ENCODE results near the gene CDC14A. TPM values are rescaled to one million over a fixed set of nuclear protein-coding genes. Genes with fewer than 3 reads are reported as not detected.
A peak's percentile ranks its signal among the peaks of the same experiment; 100 is the strongest.

Gene CDC14A
- total and polyA plus RNA-seq, 2 donors (not counting 1 experiment from before 2014, with no cell fraction given), result 1.4 to 3.5 TPM

- H3K79me2 ChIP-seq (ENCODE audit: control insufficient read depth, insufficient read depth, low read length), result no peaks in the 10 kb centered on the region
- no peak overlapping the region for H3K4me3 ChIP-seq (replicated peaks in 1 of 4; ENCODE audit: control extremely low read depth in 1 of 4, insufficient read depth in 1 of 4, low read depth in 3 of 4, low read length in 4 of 4)
- H3K4me1 ChIP-seq (ENCODE audit: control insufficient read depth, extremely low read depth, insufficient read depth, low read length), result no peaks in the 10 kb centered on the region
- H3K27ac ChIP-seq (ENCODE audit: insufficient read depth, low read length), result no peak overlapping the region
- TF ChIP-seq CTCF (conservative IDR thresholded peaks at IDR 0.05 in 1 of 2, IDR thresholded peaks at IDR 0.05 in 1 of 2; ENCODE audit: low read depth in 1 of 2, low read length in 2 of 2), result no peak
- TF ChIP-seq EZH2 (IDR thresholded peaks at IDR 0.05; ENCODE audit: low read length, missing control alignments), result no peak
- H3K27me3 ChIP-seq (ENCODE audit: control insufficient read depth, insufficient read depth, low read length), result no peaks in the 10 kb centered on the region
- no peak overlapping the region for H2AFZ ChIP-seq (ENCODE audit: low read length)
- no peak overlapping the region for H3K9ac ChIP-seq (ENCODE audit: insufficient read depth, low read length)
- no peaks in the 10 kb centered on the region for H4K20me1 ChIP-seq (ENCODE audit: control insufficient read depth, extremely low read depth, insufficient read depth, low read length)
- no peak overlapping the region for H3K4me2 ChIP-seq (ENCODE audit: extremely low read depth, insufficient read depth, low read length)
- H3K36me3 ChIP-seq (ENCODE audit: control insufficient read depth, insufficient read depth, low read length), result no peaks in the 10 kb centered on the region
- peak; percentile 78 to 84 for DNase-seq (ENCODE audit: low read depth in 2 of 2)
- no peaks in the 10 kb centered on the region for H3K9me3 ChIP-seq (ENCODE audit: control insufficient read depth, insufficient read depth, low read depth, low read length)
Measured at GRCh38 chr1:100528871-100529270, 176.6 kb downstream of the CDC14A start.

- no peak for DNase-seq (ENCODE audit: low read depth in 2 of 2)
- H3K9ac ChIP-seq (ENCODE audit: insufficient read depth, low read length), result no peak overlapping the region
- no peak overlapping the region for H3K27ac ChIP-seq (ENCODE audit: insufficient read depth, low read length)
- no peaks in the 10 kb centered on the region for H3K4me1 ChIP-seq (ENCODE audit: control insufficient read depth, extremely low read depth, insufficient read depth, low read length)
- H4K20me1 ChIP-seq (ENCODE audit: control insufficient read depth, extremely low read depth, insufficient read depth, low read length), result no peaks in the 10 kb centered on the region
- no peak overlapping the region for H3K4me3 ChIP-seq (replicated peaks in 1 of 4; ENCODE audit: control extremely low read depth in 1 of 4, insufficient read depth in 1 of 4, low read depth in 3 of 4, low read length in 4 of 4)
- no peak for TF ChIP-seq CTCF (conservative IDR thresholded peaks at IDR 0.05 in 1 of 2, IDR thresholded peaks at IDR 0.05 in 1 of 2; ENCODE audit: low read depth in 1 of 2, low read length in 2 of 2)
- no peak for TF ChIP-seq EZH2 (IDR thresholded peaks at IDR 0.05; ENCODE audit: low read length, missing control alignments)
- H3K27me3 ChIP-seq (ENCODE audit: control insufficient read depth, insufficient read depth, low read length), result no peaks in the 10 kb centered on the region
- H3K9me3 ChIP-seq (ENCODE audit: control insufficient read depth, insufficient read depth, low read depth, low read length), result no peaks in the 10 kb centered on the region
- no peak overlapping the region for H3K4me2 ChIP-seq (ENCODE audit: extremely low read depth, insufficient read depth, low read length)
- H3K79me2 ChIP-seq (ENCODE audit: control insufficient read depth, insufficient read depth, low read length), result no peaks in the 10 kb centered on the region
- H3K36me3 ChIP-seq (ENCODE audit: control insufficient read depth, insufficient read depth, low read length), result no peaks in the 10 kb centered on the region
- H2AFZ ChIP-seq (ENCODE audit: low read length), result no peak overlapping the region
Measured at GRCh38 chr1:100530141-100530540, 177.8 kb downstream of the CDC14A start.

GRCh38 chr1:100530880-100531487 lies 178.7 kb downstream of the CDC14A start:
- Histone ChIP-seq H3K4me1 (ENCODE audit: control insufficient read depth, extremely low read depth, insufficient read depth, low read length) (no peaks in the 10 kb centered on the region), H3K4me3 (replicated peaks in 1 of 4; ENCODE audit: control extremely low read depth in 1 of 4, insufficient read depth in 1 of 4, low read depth in 3 of 4, low read length in 4 of 4) (no peak overlapping the region), H3K27ac (ENCODE audit: insufficient read depth, low read length) (no peak overlapping the region), H2AFZ (ENCODE audit: low read length) (no peak overlapping the region), H3K27me3 (ENCODE audit: control insufficient read depth, insufficient read depth, low read length) (no peaks in the 10 kb centered on the region), H3K9me3 (ENCODE audit: control insufficient read depth, insufficient read depth, low read depth, low read length) (no peaks in the 10 kb centered on the region), H4K20me1 (ENCODE audit: control insufficient read depth, extremely low read depth, insufficient read depth, low read length) (no peaks in the 10 kb centered on the region), H3K9ac (ENCODE audit: insufficient read depth, low read length) (no peak overlapping the region), H3K4me2 (ENCODE audit: extremely low read depth, insufficient read depth, low read length) (peak overlapping the region; percentile 10), H3K36me3 (ENCODE audit: control insufficient read depth, insufficient read depth, low read length) (no peaks in the 10 kb centered on the region), H3K79me2 (ENCODE audit: control insufficient read depth, insufficient read depth, low read length) (no peaks in the 10 kb centered on the region)
- DNase-seq (ENCODE audit: low read depth in 2 of 2), result peak; percentile 81 to 92
- TF ChIP-seq CTCF (conservative IDR thresholded peaks at IDR 0.05 in 1 of 2, IDR thresholded peaks at IDR 0.05 in 1 of 2; ENCODE audit: low read depth in 1 of 2, low read length in 2 of 2) (no peak), EZH2 (IDR thresholded peaks at IDR 0.05; ENCODE audit: low read length, missing control alignments) (no peak)

Data from fibroblast of lung (primary cell).